ENCODE measurements around the gene NR1I2.

The NR1I2 gene

DNA sequence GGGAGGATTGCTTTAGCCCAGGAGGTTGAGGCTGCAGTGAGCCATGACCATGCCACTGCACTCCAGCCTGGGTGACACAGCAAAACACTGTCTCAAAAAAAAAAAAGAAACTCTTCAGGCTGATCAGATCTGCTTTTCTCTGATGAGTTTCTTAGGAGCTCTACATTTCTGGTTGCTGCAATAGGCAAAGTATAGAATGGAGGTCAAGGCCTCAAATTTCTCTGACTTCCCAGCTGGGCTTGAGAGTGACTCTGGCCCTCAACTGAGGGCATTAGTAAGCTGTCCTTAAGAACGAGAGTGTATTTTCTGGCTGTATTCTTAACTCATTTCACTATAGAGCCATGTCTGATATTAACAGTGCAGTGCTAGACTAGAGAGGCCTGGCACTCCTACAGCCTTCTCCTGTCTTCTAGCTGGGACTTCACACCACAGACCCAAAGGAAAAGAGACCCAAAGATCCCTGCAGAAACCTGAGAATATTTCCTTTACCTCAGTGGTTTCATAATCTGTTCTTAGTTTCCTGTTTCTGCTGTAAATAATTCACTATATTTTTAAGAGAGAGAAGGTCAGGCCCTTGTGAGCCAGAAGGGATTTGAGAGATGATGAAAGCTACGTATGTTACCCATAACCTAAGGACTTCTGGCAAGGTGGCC is 2.0 kb upstream of the NR1I2 start:
- no peak for DNase-seq

- no peak for DNase-seq
These were observed 559 bp downstream of the NR1I2 start for GRCh38 chr3:119782460-119782859.

GRCh38 chr3:119783255-119783654 is 1.4 kb downstream of the NR1I2 start:
- DNase-seq, result no peak

DNA sequence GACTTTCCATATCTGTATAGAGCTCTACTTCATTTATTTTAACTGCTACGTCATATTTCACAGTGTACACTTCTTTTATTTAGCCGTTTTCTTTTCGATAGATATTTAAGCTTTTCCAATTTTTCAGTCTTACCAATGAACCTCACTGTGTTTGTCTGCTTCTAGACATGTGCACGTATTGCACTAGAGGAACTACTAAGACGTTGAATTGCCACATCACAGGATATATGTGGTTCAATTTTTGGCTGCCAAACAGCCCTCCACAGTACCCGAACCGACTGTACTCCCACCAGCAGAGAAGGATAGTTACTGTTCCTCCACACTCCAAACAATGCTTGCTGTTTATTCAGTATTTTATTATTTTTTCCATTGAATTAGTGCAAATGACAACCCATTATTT is 2.0 kb downstream of the NR1I2 start:
- DNase-seq, result peak; percentile 10

DNA sequence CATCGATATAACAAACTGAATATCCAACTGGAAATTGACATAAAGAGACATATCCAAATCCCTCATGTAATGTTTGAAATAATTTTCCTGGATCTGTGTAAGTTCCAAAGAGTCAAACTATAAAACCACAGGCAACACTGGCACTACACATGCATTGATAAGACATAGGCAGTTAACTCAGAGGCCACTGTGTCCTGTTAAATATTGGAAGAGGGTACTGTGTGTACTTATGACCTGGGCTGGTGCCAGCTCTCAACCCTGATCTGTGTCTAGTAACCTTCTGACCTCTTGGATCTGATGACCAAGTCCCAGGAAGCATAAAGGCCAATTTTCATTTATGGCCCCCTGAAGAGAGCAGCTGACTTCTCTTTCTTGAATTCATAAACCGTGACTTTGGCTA is 4.5 kb downstream of the NR1I2 start:
- no peak for DNase-seq

GRCh38 chr3:119790369-119790768 is 8.5 kb downstream of the NR1I2 start:
- DNase-seq, result no peak

DNA sequence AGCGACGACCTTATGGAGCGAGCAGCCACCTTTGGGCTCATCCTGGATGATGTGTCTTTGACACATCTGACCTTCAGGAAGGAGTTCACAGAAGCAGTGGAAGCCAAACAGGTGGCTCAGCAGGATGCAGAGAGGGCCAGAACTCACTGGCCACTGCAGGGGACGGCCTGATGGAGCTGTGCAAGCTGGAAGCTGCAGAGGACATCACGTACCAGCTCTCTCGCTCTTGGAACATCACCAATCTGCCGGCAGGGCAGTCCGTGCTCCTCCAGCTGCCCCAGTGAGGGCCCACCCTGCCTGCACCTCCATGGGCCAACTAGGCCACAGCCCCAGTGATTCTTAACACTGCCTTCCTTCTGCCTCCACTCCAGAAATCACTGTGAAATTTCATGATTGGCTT is 10.4 kb downstream of the NR1I2 start:
- DNase-seq, result no peak

DNA sequence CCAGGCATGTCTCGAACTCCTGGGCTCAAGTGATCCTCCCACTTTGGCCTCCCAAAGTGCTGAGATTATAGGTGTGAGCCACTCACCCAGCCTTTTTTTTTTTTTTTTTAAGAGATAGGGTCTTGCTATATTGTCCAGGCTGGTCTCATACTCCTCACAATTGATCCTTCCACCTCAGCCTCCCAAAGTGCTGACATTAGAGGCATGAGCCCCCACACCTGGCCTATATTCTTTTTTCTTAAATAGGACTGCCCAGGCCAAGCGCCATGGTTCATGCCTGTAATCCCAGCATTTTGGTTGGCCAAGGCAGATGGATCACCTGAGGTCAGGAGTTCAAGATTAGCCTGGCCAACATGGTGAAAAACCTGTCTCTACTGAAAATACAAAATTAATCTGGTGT is 12.5 kb downstream of the NR1I2 start:
- no peak for DNase-seq

DNA sequence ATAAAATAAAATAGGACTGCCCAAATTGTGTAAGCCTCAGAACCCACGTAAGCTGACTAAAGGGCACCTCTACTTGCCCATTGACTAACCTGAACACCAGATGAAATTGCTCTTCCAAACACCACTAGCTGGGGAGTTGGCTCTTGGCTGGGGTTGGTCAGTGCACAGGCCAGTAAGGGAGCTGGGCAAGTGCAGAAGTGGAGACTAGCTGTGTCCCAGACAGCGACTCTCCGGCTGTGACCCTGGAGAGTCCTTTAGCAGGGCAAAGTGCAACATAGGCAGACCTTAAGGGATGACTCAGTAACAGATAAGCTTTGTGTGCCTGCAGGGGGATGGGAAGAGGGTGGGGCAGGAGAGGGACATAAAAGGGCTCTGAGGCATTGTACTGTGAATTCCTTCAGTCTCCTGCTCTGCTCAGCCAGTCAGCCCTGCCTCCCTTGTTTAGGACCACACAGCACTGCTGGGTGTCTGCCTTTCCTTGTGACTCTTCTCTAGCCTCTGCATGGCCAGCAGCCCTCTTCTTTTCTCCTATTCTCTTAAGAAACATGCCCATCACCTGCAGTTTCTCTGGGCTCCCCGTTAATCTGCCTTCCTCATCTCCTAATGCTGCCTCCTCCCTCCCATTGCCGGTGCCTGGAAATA is 13.2 kb downstream of the NR1I2 start:
- no peak for DNase-seq

DNA sequence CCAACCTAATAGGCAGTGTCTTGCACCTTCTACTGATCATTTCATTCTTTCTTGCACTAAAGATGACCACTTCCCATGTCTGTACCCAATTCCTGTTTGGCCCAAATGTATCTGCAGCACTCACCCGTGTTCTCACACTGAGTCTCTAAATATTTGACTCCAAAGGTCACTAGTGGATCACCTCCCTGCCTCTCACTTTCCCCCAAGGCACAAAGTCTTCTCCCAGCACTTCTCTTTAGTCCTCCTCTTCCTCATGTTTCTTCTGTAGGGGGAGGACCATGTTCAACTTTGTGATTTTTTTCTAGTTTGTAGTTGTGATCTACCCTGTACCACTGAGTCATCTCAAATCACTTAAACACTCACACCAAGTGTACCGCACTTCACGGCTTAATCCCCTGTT is 13.9 kb downstream of the NR1I2 start:
- no peak for DNase-seq

- no peak for DNase-seq
These were observed 14.5 kb downstream of the NR1I2 start for GRCh38 chr3:119796368-119796767.

GRCh38 chr3:119796785-119797184 is 14.9 kb downstream of the NR1I2 start:
- DNase-seq, result no peak

- no peak for DNase-seq
These were observed 18.9 kb downstream of the NR1I2 start for GRCh38 chr3:119800844-119801243.

- DNase-seq, result no peak
These were observed 26.3 kb downstream of the NR1I2 start for GRCh38 chr3:119808244-119808643.

DNA sequence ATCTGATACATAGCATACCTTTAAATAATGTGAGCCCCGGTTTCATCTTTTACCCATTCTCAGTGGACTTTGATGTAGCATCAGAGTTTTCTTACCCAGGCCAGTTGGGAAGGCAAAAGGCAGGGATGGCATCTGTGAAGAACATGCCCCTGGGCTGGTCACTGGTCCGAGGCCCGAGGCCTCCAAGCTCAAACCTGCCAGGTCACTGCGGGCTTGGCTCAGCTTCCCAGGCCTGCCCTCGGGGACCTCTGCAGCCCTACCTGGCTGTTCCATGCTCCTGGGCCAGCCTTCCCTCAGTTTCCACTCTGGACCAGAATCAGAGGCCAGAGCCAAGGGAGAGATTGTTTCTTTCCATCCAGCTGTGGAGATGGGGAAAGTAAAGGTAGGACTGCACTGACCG is 26.9 kb downstream of the NR1I2 start:
- DNase-seq, result no peak

DNA sequence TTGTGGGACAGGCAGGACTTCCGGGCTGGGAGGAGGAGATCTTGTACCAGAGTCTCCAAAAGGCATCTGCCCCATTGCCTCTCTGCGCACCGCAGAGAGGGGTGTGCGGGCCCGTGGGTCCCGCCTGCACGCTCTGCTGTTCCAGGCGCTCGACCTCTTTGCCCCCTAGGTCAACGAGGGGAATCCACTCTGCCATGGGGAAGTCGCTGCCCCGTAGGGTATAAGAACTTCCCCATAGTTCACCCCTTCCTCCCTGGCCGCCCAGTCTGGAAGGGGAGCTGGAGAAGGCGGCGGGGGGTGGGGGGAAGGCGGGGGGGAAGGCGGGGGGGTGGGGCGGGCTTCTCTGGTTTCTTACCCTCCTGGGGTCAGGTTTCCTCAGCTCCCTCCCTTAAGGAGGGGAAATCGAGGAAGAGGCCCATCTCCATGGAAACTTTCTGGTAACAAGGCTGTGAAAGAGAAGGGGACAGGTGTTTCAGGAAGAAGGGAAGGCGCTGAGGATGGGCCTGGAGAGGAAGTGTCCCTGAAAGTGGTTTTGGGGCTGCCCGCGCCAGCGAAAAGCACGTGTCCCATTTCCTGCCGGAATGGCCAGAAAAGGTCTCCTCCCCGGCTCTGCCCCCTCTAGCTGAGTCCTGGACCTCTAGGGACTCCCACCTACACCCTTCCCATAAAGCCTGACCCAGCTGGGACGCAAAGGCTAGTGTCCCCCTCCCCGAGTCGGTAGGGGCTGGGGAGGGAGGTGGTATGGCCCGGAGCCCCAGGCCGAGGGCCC is 27.5 kb downstream of the NR1I2 start:
- DNase-seq, result no peak

GRCh38 chr3:119810018-119810435 is 28.1 kb downstream of the NR1I2 start:
- no peak for DNase-seq

GRCh38 chr3:119812491-119813058 is 30.7 kb downstream of the NR1I2 start:
- no peak for DNase-seq

DNA sequence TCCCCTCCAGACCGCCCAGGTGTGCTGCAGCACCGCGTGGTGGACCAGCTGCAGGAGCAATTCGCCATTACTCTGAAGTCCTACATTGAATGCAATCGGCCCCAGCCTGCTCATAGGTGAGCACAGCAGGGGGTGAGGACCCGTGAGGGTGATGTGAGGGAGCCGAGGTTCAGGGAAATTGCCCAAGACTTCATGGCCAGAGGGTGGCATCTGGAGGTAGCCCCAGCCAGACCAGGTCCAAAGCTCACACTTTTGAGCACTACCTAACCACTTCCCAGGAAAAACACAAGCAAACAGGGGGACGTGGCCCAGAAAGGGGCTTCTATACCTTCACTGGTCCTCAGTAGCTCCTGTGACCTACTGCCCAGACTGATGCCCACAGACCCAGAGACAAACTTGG is 33.8 kb downstream of the NR1I2 start:
- DNase-seq, result no peak

- DNase-seq, result no peak
These were observed 35.2 kb downstream of the NR1I2 start for GRCh38 chr3:119817071-119817470.

DNA sequence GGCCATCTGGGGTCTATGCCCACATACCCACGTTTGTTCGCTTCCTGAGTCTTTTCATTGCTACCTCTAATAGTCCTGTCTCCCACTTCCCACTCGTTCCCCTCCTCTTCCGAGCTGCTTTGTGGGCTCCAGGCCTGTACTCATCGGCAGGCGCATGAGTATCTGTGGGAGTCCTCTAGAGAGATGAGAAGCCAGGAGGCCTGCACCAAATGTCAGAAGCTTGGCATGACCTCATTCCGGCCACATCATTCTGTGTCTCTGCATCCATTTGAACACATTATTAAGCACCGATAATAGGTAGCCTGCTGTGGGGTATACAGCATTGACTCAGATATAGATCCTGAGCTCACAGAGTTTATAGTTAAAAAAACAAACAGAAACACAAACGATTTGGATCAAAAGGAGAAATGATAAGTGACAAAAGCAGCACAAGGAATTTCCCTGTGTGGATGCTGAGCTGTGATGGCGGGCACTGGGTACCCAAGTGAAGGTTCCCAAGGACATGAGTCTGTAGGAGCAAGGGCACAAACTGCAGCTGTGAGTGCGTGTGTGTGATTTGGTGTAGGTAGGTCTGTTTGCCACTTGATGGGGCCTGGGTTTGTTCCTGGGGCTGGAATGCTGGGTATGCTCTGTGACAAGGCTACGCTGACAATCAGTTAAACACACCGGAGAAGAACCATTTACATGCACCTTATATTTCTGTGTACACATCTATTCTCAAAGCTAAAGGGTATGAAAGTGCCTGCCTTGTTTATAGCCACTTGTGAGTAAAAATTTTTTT is 35.9 kb downstream of the NR1I2 start:
- no peak for DNase-seq

GRCh38 chr3:119818937-119819336 is 37.0 kb downstream of the NR1I2 start:
- no peak for DNase-seq

GRCh38 chr3:119819806-119820205 is 37.9 kb downstream of the NR1I2 start:
- DNase-seq, result no peak

Data from SIG-M5 (cell line).